Measurements from ENCODE around the gene CHST9.

CHST9 gene

DNA sequence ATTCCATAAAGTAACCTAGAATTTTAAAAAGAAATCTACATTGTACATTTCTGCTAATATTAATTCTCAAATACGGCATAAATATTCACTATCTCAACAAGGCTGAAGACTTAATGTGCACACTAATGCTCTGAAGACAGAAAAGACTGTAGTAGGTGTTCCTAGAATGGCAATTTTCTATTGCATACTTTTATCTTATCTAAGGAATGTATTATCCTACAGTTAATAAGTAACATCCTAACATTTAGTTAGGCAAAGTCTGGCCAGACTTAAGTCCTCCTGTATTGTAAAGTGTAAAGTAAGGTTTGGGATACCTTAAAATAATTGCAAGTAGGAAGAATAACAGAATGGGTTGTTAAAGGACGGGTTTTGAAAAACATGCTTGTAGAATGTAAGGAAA is 42.2 kb downstream of the CHST9 start:
- no peak for DNase-seq (ENCODE audit: low spot score)
- H3K36me3 Mint-ChIP-seq (ENCODE audit: low read depth), result no peaks in the 10 kb centered on the region
- H3K27me3 Mint-ChIP-seq (ENCODE audit: low read depth), result no peaks in the 10 kb centered on the region
- H3K27ac Mint-ChIP-seq, result no peak overlapping the region
- H3K4me1 Mint-ChIP-seq (ENCODE audit: low read depth), result no peaks in the 10 kb centered on the region
- peaks cover 14% of the 10 kb centered on the region for H3K9me3 Mint-ChIP-seq
- H3K4me3 Mint-ChIP-seq, result no peak overlapping the region

GRCh38 chr18:27141876-27142275 is 43.2 kb downstream of the CHST9 start:
- Mint-ChIP-seq H3K4me1 (ENCODE audit: low read depth) (no peaks in the 10 kb centered on the region), H3K36me3 (ENCODE audit: low read depth) (no peaks in the 10 kb centered on the region), H3K4me3 (no peak overlapping the region), H3K27me3 (ENCODE audit: low read depth) (no peaks in the 10 kb centered on the region), H3K9me3 (peaks cover 6% of the 10 kb centered on the region), H3K27ac (no peak overlapping the region)
- DNase-seq (ENCODE audit: low spot score), result no peak

GRCh38 chr18:27138079-27138478 is 47.0 kb downstream of the CHST9 start:
- Mint-ChIP-seq H3K27me3 (ENCODE audit: low read depth) (no peaks in the 10 kb centered on the region), H3K9me3 (peaks cover 6% of the 10 kb centered on the region), H3K4me3 (no peak overlapping the region), H3K4me1 (ENCODE audit: low read depth) (no peaks in the 10 kb centered on the region), H3K27ac (no peak overlapping the region), H3K36me3 (ENCODE audit: low read depth) (no peaks in the 10 kb centered on the region)
- no peak for DNase-seq (ENCODE audit: low spot score)

DNA sequence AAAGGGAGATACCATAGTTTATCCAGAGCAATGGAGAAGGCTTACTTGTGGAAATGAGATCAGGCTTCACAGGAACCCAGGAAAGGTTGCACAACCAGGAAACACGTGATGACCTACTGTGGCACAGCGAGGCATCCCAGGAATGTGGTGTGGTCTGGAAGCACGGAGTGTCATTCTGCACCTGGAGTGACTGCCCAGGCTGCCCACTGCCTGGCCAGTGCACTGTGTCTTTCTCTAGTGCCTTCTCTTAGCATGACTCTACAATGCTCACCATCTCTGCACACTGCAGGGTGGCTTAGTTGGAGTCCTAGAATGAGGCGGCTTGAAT is 48.9 kb downstream of the CHST9 start:
- H3K27ac Mint-ChIP-seq, result no peak overlapping the region
- H3K9me3 Mint-ChIP-seq, result peaks cover 7% of the 10 kb centered on the region
- no peaks in the 10 kb centered on the region for H3K36me3 Mint-ChIP-seq (ENCODE audit: low read depth)
- H3K4me1 Mint-ChIP-seq (ENCODE audit: low read depth), result no peaks in the 10 kb centered on the region
- no peak for DNase-seq (ENCODE audit: low spot score)
- no peak overlapping the region for H3K4me3 Mint-ChIP-seq
- H3K27me3 Mint-ChIP-seq (ENCODE audit: low read depth), result no peaks in the 10 kb centered on the region

GRCh38 chr18:27135504-27136207 is 49.5 kb downstream of the CHST9 start:
- H3K9me3 Mint-ChIP-seq, result peaks cover 7% of the 10 kb centered on the region
- H3K27me3 Mint-ChIP-seq (ENCODE audit: low read depth), result no peaks in the 10 kb centered on the region
- H3K4me1 Mint-ChIP-seq (ENCODE audit: low read depth), result no peaks in the 10 kb centered on the region
- no peak overlapping the region for H3K4me3 Mint-ChIP-seq
- no peaks in the 10 kb centered on the region for H3K36me3 Mint-ChIP-seq (ENCODE audit: low read depth)
- no peak overlapping the region for H3K27ac Mint-ChIP-seq
- DNase-seq (ENCODE audit: low spot score), result no peak

DNA sequence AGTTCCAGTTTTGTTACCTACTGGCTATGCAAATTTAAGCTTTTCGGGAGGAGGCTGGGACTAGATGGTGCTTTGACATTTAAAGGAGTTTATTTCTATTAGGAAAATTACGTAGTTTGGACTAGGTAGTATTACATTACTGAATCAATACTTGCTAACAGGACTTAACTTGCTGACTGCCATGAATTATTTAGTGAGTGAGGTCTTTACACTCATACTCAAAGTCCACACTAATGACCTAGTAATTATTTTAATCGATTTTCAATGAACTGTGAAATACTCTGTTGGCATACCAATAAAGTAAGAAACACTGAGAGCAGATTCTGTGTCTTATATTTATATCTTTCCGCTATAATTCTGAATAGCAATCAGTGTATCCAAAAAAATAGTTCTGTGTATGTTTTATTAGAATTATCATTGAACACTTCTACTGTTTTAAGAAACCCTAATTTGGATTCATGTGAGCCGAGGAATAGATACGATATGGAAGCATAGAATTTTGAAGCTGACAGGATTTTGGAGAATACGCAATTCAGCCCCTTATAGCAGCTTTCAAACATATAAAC is 55.0 kb downstream of the CHST9 start:
- Mint-ChIP-seq H3K4me1 (ENCODE audit: low read depth) (no peaks in the 10 kb centered on the region), H3K27ac (no peak overlapping the region), H3K27me3 (ENCODE audit: low read depth) (no peaks in the 10 kb centered on the region), H3K36me3 (ENCODE audit: low read depth) (no peaks in the 10 kb centered on the region), H3K9me3 (peaks cover 12% of the 10 kb centered on the region), H3K4me3 (no peak overlapping the region)
- no peak for DNase-seq (ENCODE audit: low spot score)

DNA sequence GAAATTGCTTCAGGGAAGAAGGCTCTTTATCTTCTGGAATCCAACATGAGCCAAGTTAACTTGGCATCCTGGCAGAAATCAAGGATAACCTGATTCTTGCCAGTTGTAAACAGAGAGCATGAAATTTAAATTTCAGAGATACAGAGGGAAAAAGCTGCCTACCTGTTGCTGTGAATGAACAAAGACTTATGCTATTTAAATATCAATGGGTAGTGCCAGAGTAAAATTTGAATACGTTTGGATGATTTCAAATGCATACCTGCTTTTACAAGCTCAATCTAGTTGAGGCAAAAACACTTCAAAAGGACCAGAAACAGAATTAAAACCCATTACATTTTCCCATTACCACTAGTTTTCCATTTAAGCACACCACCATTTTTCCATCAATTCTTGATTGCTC is 60.9 kb downstream of the CHST9 start:
- H3K36me3 Mint-ChIP-seq (ENCODE audit: low read depth), result no peaks in the 10 kb centered on the region
- H3K27me3 Mint-ChIP-seq (ENCODE audit: low read depth), result no peaks in the 10 kb centered on the region
- peaks cover 9% of the 10 kb centered on the region for H3K9me3 Mint-ChIP-seq
- no peak for DNase-seq (ENCODE audit: low spot score)
- no peaks in the 10 kb centered on the region for H3K4me1 Mint-ChIP-seq (ENCODE audit: low read depth)
- no peak overlapping the region for H3K27ac Mint-ChIP-seq
- no peak overlapping the region for H3K4me3 Mint-ChIP-seq

- H3K36me3 Mint-ChIP-seq (ENCODE audit: low read depth), result no peaks in the 10 kb centered on the region
- H3K27me3 Mint-ChIP-seq (ENCODE audit: low read depth), result no peaks in the 10 kb centered on the region
- DNase-seq (ENCODE audit: low spot score), result no peak
- no peaks in the 10 kb centered on the region for H3K4me1 Mint-ChIP-seq (ENCODE audit: low read depth)
- peaks cover 8% of the 10 kb centered on the region for H3K9me3 Mint-ChIP-seq
- H3K4me3 Mint-ChIP-seq, result no peak overlapping the region
- no peak overlapping the region for H3K27ac Mint-ChIP-seq
These were observed 64.0 kb downstream of the CHST9 start for GRCh38 chr18:27121108-27121507.

DNA sequence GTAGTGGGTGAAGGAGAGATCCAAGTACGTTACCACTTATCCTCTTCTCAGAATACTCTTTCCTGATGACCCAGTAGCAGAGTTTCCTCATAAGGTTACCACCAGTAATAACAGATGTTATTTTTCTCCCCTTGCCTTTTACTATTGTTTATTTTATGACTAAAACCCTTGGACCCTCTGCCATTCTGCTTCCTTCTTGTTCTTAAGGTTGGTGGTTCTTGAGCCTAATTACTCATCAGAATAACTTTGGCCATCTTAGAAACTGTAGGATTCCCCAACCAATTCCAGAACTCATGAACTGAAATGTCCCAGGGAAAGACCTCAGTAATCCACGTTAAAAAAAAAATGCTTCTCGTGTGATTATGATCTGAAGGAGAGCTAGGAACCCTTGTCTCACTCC is 64.9 kb downstream of the CHST9 start:
- Mint-ChIP-seq H3K4me3 (no peak overlapping the region), H3K36me3 (ENCODE audit: low read depth) (no peaks in the 10 kb centered on the region), H3K27ac (no peak overlapping the region), H3K9me3 (peaks cover 8% of the 10 kb centered on the region), H3K27me3 (ENCODE audit: low read depth) (no peaks in the 10 kb centered on the region), H3K4me1 (ENCODE audit: low read depth) (no peaks in the 10 kb centered on the region)
- no peak for DNase-seq (ENCODE audit: low spot score)

DNA sequence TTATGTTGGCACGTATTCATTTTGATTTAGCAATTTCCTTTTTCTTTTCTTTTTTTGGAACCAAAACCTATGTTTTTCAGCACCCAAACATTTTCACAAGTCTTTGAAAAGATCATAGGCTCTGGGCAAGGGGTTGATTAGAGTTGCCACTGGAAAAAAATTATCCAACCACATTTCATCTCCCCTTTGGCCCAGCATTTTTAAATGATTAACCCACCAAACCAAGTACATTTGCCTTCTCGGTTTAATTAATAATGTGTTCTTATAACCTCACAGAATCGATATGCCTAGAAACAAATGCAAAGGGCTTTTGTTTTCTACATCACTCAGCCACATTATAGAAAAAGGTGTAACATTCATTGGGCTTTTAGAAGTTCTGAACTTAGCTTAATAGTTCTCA is 66.1 kb downstream of the CHST9 start:
- H3K4me1 Mint-ChIP-seq (ENCODE audit: low read depth), result no peaks in the 10 kb centered on the region
- H3K36me3 Mint-ChIP-seq (ENCODE audit: low read depth), result no peaks in the 10 kb centered on the region
- H3K9me3 Mint-ChIP-seq, result peaks cover 8% of the 10 kb centered on the region
- no peak overlapping the region for H3K27ac Mint-ChIP-seq
- H3K4me3 Mint-ChIP-seq, result no peak overlapping the region
- H3K27me3 Mint-ChIP-seq (ENCODE audit: low read depth), result no peaks in the 10 kb centered on the region
- no peak for DNase-seq (ENCODE audit: low spot score)

DNA sequence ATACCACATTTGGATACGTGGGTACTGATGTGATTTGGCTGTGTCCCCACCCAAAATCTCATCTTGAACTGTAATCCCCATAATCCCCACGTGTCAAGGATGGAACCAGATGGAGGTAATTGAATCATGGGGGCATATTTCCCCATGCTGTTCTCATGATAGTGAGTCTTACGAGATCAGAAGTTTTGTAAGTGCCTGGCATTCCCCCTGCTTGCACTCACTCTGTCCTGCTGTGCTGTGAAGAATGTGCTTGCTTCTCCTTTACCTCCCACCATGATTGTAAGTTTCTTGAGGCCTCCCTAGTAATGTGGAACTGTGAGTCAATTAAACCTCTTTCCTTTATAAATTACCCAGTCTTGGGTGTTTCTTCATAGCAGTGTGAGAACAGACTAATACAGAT is 70.3 kb downstream of the CHST9 start:
- H3K9me3 Mint-ChIP-seq, result peaks cover 4% of the 10 kb centered on the region
- no peak overlapping the region for H3K4me3 Mint-ChIP-seq
- H3K27me3 Mint-ChIP-seq (ENCODE audit: low read depth), result no peaks in the 10 kb centered on the region
- no peak for DNase-seq (ENCODE audit: low spot score)
- no peak overlapping the region for H3K27ac Mint-ChIP-seq
- H3K4me1 Mint-ChIP-seq (ENCODE audit: low read depth), result no peaks in the 10 kb centered on the region
- no peaks in the 10 kb centered on the region for H3K36me3 Mint-ChIP-seq (ENCODE audit: low read depth)

GRCh38 chr18:27113358-27113757 is 71.8 kb downstream of the CHST9 start:
- no peaks in the 10 kb centered on the region for H3K4me1 Mint-ChIP-seq (ENCODE audit: low read depth)
- peaks cover 8% of the 10 kb centered on the region for H3K9me3 Mint-ChIP-seq
- no peak overlapping the region for H3K27ac Mint-ChIP-seq
- no peaks in the 10 kb centered on the region for H3K27me3 Mint-ChIP-seq (ENCODE audit: low read depth)
- no peak for DNase-seq (ENCODE audit: low spot score)
- no peak overlapping the region for H3K4me3 Mint-ChIP-seq
- H3K36me3 Mint-ChIP-seq (ENCODE audit: low read depth), result no peaks in the 10 kb centered on the region

GRCh38 chr18:27110319-27110718 is 74.8 kb downstream of the CHST9 start:
- Mint-ChIP-seq H3K27me3 (ENCODE audit: low read depth) (no peaks in the 10 kb centered on the region), H3K4me1 (ENCODE audit: low read depth) (no peaks in the 10 kb centered on the region), H3K4me3 (no peak overlapping the region), H3K36me3 (ENCODE audit: low read depth) (no peaks in the 10 kb centered on the region), H3K9me3 (peaks cover 9% of the 10 kb centered on the region), H3K27ac (no peak overlapping the region)
- DNase-seq (ENCODE audit: low spot score), result no peak

DNA sequence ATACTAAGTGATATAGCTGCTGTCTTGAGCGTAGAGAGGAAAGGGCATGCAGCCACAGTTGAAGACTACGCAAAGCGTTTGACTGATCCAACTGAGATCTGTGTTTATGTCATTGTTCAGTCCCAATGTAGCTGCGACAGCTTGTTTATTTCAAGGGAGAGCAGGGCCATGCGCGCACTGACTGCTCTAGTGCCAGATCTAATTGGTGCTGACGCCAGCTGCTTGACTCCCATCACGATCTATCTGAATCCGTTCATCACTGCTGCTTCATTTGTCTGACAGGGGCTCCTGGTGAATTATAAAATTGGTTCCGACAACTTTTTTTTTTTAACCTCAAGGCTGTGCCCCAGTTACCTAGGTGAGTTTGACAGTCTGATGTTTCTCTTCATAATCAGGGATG is 75.7 kb downstream of the CHST9 start:
- no peaks in the 10 kb centered on the region for H3K36me3 Mint-ChIP-seq (ENCODE audit: low read depth)
- peaks cover 9% of the 10 kb centered on the region for H3K9me3 Mint-ChIP-seq
- no peak overlapping the region for H3K4me3 Mint-ChIP-seq
- DNase-seq (ENCODE audit: low spot score), result no peak
- no peak overlapping the region for H3K27ac Mint-ChIP-seq
- no peaks in the 10 kb centered on the region for H3K27me3 Mint-ChIP-seq (ENCODE audit: low read depth)
- no peaks in the 10 kb centered on the region for H3K4me1 Mint-ChIP-seq (ENCODE audit: low read depth)

GRCh38 chr18:27108842-27109241 is 76.3 kb downstream of the CHST9 start:
- H3K4me3 Mint-ChIP-seq, result no peak overlapping the region
- H3K27me3 Mint-ChIP-seq (ENCODE audit: low read depth), result no peaks in the 10 kb centered on the region
- H3K4me1 Mint-ChIP-seq (ENCODE audit: low read depth), result no peaks in the 10 kb centered on the region
- H3K27ac Mint-ChIP-seq, result no peak overlapping the region
- H3K36me3 Mint-ChIP-seq (ENCODE audit: low read depth), result no peaks in the 10 kb centered on the region
- peaks cover 9% of the 10 kb centered on the region for H3K9me3 Mint-ChIP-seq
- no peak for DNase-seq (ENCODE audit: low spot score)

Data from T-helper 2 cell treated with Interferon-gamma antibody and Interleukin-4, amounts not matched to agents 5 μg/mL and 100 μg/mL, for 36 hours (primary cell).